ENCODE measurements around the gene ATP5PO. TPM values are rescaled to one million over a fixed set of nuclear protein-coding genes. Genes with fewer than 3 reads are reported as not detected.

Gene ATP5PO
- total and polyA plus RNA-seq, 2 of the 13 experiments (the other 11 are each of a cell fraction or from before 2014, with no cell fraction given), result 256 to 297 TPM

DNA sequence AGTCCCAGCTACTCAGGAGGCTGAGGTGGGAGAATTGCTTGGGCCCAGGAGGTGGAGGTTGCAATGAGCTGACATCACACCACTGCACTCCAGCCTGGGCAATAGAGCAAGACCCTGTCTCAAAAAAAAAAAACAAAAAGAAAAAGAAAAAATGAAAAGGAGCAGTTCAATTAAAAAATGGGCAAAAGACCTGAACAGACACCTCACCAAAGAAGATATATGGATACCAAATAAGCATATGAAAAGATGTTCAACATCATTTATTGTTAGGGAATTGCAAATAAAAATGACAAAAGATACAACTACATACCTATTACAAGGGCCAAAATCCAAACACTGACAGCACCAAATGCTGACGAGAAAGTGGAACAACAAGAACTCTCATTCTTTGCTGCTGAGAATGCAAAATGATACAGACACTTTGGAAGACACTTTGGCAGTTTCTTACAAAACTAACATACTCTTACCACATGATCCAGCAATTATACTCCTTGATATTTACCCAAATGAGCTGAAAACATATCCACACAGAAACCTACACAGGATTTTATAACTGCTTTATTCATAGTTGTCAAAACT is 28.7 kb upstream of the ATP5PO start:
- POLR2A ChIA-PET, result no interaction called here
- no TSS peak for BruUV-seq (replicated peaks)

DNA sequence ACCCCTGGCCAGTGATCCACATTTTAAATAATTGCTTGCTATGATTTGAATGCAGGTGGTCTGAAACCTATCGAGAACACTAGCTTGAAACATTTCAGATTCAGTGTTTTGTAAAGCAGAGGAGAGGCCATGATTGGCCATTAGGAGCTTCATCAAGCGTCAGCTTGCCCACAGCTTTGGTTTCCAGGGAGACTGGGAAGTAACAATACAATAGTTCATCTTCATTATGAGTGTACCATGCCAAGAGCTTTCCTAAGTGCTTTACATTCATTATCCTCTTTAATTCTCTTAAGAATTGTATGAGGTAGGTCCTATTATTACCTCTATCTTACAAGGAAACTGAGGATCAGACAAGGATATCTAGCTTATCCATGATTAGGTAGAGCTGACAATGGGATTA is 27.7 kb upstream of the ATP5PO start:
- FAIRE-seq (no peak), DNase-seq (ENCODE audit: low spot score) (no peak), ATAC-seq (no peak)
- H3K4me1 ChIP-seq (ENCODE audit: insufficient read depth, low read length), result peaks cover 25% of the 10 kb centered on the region
- no peak overlapping the region for H3K4me3 ChIP-seq (replicated peaks in 1 of 3; ENCODE audit: insufficient read depth in 1 of 3, low read depth in 2 of 3, low read length in 3 of 3)
- no TSS peak for BruUV-seq (replicated peaks)
- no peak overlapping the region for H2AFZ ChIP-seq (ENCODE audit: low read length)
- in situ Hi-C loops (cut with HindIII; ENCODE audit: extremely low pct_ligation_motif_present, low pct_unique_long_range_greater_than_20kb), result no loop called here
- intact Hi-C loops (cut with micrococcal nuclease; ENCODE audit: unreplicated experiment), result no loop called here
- H3K79me2 ChIP-seq (ENCODE audit: insufficient read depth, low read length), result no peaks in the 10 kb centered on the region
- 86% methylated on average over 1 of the region's 2 CpGs for WGBS (ENCODE audit: low lambda C conversion rate)
- H4K20me1 ChIP-seq (ENCODE audit: insufficient read depth, low read length), result no peaks in the 10 kb centered on the region
- H3K36me3 ChIP-seq (replicated peaks in 1 of 2; ENCODE audit: control insufficient read depth in 1 of 2, insufficient read depth in 2 of 2, low read length in 2 of 2), result no peaks in the 10 kb centered on the region
- no peak overlapping the region for H3K9ac ChIP-seq (ENCODE audit: insufficient read depth, low read depth, low read length)
- CTCF ChIA-PET (ENCODE audit: low intra/inter-chr PET ratio, low total read pairs), result no interaction called here
- no peak overlapping the region for H3K27ac ChIP-seq (ENCODE audit: extremely low read length, insufficient read depth, low read length)
- no peak overlapping the region for H3K4me2 ChIP-seq (ENCODE audit: low read depth, low read length)
- H3K27me3 ChIP-seq (ENCODE audit: control insufficient read depth in 1 of 2, insufficient read depth in 2 of 2, low read length in 2 of 2), result no peaks in the 10 kb centered on the region
- no peaks in the 10 kb centered on the region for H3K9me3 ChIP-seq (ENCODE audit: low read length)
- POLR2A ChIA-PET, result no interaction called here
- TF ChIP-seq NAIF1 (CRISPR knock-in tag; IDR thresholded peaks at IDR 0.05; ENCODE audit: borderline replicate concordance), result no peak
- TF ChIP-seq, protein P1, sequence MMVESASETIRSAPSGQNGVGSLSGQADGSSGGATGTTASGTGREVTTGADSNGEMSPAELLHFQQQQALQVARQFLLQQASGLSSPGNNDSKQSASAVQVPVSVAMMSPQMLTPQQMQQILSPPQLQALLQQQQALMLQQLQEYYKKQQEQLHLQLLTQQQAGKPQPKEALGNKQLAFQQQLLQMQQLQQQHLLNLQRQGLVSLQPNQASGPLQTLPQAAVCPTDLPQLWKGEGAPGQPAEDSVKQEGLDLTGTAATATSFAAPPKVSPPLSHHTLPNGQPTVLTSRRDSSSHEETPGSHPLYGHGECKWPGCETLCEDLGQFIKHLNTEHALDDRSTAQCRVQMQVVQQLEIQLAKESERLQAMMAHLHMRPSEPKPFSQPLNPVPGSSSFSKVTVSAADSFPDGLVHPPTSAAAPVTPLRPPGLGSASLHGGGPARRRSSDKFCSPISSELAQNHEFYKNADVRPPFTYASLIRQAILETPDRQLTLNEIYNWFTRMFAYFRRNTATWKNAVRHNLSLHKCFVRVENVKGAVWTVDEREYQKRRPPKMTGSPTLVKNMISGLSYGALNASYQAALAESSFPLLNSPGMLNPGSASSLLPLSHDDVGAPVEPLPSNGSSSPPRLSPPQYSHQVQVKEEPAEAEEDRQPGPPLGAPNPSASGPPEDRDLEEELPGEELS (CRISPR knock-in tag; IDR thresholded peaks at IDR 0.05), result no peak
- TF ChIP-seq SRSF9 (IDR thresholded peaks at IDR 0.05; ENCODE audit: borderline replicate concordance, insufficient read depth, low read depth, low read length, poor library complexity, severe bottlenecking), result no peak
- no peak for TF ChIP-seq ZNF563 (CRISPR knock-in tag; IDR thresholded peaks at IDR 0.05)
- no peak for TF ChIP-seq POLR2A (IDR thresholded peaks at IDR 0.05; ENCODE audit: insufficient read depth in 1 of 2, low read depth in 2 of 2, low read length in 2 of 2)
- TF ChIP-seq ZFY (CRISPR knock-in tag; IDR thresholded peaks at IDR 0.05), result no peak
- no peak for TF ChIP-seq ZNF878 (CRISPR knock-in tag; IDR thresholded peaks at IDR 0.05)
- TF ChIP-seq, protein P2, sequence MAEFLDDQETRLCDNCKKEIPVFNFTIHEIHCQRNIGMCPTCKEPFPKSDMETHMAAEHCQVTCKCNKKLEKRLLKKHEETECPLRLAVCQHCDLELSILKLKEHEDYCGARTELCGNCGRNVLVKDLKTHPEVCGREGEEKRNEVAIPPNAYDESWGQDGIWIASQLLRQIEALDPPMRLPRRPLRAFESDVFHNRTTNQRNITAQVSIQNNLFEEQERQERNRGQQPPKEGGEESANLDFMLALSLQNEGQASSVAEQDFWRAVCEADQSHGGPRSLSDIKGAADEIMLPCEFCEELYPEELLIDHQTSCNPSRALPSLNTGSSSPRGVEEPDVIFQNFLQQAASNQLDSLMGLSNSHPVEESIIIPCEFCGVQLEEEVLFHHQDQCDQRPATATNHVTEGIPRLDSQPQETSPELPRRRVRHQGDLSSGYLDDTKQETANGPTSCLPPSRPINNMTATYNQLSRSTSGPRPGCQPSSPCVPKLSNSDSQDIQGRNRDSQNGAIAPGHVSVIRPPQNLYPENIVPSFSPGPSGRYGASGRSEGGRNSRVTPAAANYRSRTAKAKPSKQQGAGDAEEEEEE (CRISPR knock-in tag; IDR thresholded peaks at IDR 0.05; ENCODE audit: borderline replicate concordance), result no peak
- TF ChIP-seq ZNF570 (CRISPR knock-in tag; IDR thresholded peaks at IDR 0.05; ENCODE audit: borderline replicate concordance), result no peak
- TF ChIP-seq ZNF550 (CRISPR knock-in tag; IDR thresholded peaks at IDR 0.05; ENCODE audit: borderline replicate concordance), result no peak
- TF ChIP-seq, protein P3, sequence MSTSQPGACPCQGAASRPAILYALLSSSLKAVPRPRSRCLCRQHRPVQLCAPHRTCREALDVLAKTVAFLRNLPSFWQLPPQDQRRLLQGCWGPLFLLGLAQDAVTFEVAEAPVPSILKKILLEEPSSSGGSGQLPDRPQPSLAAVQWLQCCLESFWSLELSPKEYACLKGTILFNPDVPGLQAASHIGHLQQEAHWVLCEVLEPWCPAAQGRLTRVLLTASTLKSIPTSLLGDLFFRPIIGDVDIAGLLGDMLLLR (CRISPR knock-in tag; IDR thresholded peaks at IDR 0.05), result no peak
- TF ChIP-seq ARNT2 (CRISPR knock-in tag; IDR thresholded peaks at IDR 0.05; ENCODE audit: low read depth), result no peak
- TF ChIP-seq NR2F1 (CRISPR knock-in tag; IDR thresholded peaks at IDR 0.05), result no peak

More for the DNA sequence above, 28.7 kb upstream of the ATP5PO start:
- H3K27ac ChIP-seq (ENCODE audit: extremely low read length, insufficient read depth, low read length), result no peak overlapping the region
- H3K27me3 ChIP-seq (ENCODE audit: control insufficient read depth in 1 of 2, insufficient read depth in 2 of 2, low read length in 2 of 2), result no peaks in the 10 kb centered on the region
- no peaks in the 10 kb centered on the region for H3K79me2 ChIP-seq (ENCODE audit: insufficient read depth, low read length)
- H3K4me2 ChIP-seq (ENCODE audit: low read depth, low read length), result no peak overlapping the region
- no peaks in the 10 kb centered on the region for H3K36me3 ChIP-seq (replicated peaks in 1 of 2; ENCODE audit: control insufficient read depth in 1 of 2, insufficient read depth in 2 of 2, low read length in 2 of 2)
- DNase-seq (ENCODE audit: low spot score) (no peak), FAIRE-seq (no peak), ATAC-seq (no peak)
- TF ChIP-seq KAT7 (CRISPR knock-in tag; IDR thresholded peaks at IDR 0.05; ENCODE audit: borderline replicate concordance), result no peak
- peak; percentile 81 for TF ChIP-seq ZNF7 (CRISPR knock-in tag; IDR thresholded peaks at IDR 0.05)
- CTCF ChIA-PET (ENCODE audit: low intra/inter-chr PET ratio, low total read pairs), result no interaction called here
- no peak overlapping the region for H3K4me3 ChIP-seq (replicated peaks in 1 of 3; ENCODE audit: insufficient read depth in 1 of 3, low read depth in 2 of 3, low read length in 3 of 3)
- peaks cover 31% of the 10 kb centered on the region for H3K4me1 ChIP-seq (ENCODE audit: insufficient read depth, low read length)
- H3K9me3 ChIP-seq (ENCODE audit: low read length), result no peaks in the 10 kb centered on the region
- 39% methylated on average over 1 of the region's 1 CpG for WGBS (ENCODE audit: low lambda C conversion rate)
- no peak overlapping the region for H2AFZ ChIP-seq (ENCODE audit: low read length)
- H3K9ac ChIP-seq (ENCODE audit: insufficient read depth, low read depth, low read length), result no peak overlapping the region
- in situ Hi-C loops (cut with HindIII; ENCODE audit: extremely low pct_ligation_motif_present, low pct_unique_long_range_greater_than_20kb), result no loop called here
- intact Hi-C loops (cut with micrococcal nuclease; ENCODE audit: unreplicated experiment), result no loop called here
- no peaks in the 10 kb centered on the region for H4K20me1 ChIP-seq (ENCODE audit: insufficient read depth, low read length)
